Left ventricle myocardium inferior (tissue), 1 donor: ENCODE data around the gene GFI1. TPM values are rescaled to one million over a fixed set of nuclear protein-coding genes. Genes with fewer than 3 reads are reported as not detected.

ENCODE experiments used
- DNase-seq: peaks from one replicate; pipeline ENCODE4 v3.0.0-alpha.2; 2020
- H3K27ac ChIP-seq: fragments of 200-600 bp; replicated peaks from 2 replicates; pipeline ENCODE4 v1.8.0; 2021
- H3K27me3 ChIP-seq: fragments of 200-600 bp; 2 replicates; pipeline ENCODE4 v1.8.0; 2021; ENCODE audit warnings: low read depth
- H3K36me3 ChIP-seq: fragments of 200-600 bp; 2 replicates; pipeline ENCODE4 v1.8.0; 2021
- H3K4me1 ChIP-seq: fragments of 200-600 bp; 2 replicates; pipeline ENCODE4 v1.8.0; 2021
- H3K4me3 ChIP-seq: fragments of 200-600 bp; 2 replicates; pipeline ENCODE4 v1.8.0; 2021; ENCODE audit warnings: mild to moderate bottlenecking, moderate library complexity
- H3K9me3 ChIP-seq: fragments of 200-600 bp; replicated peaks from 2 replicates; pipeline ENCODE4 v1.8.0; 2021
- CTCF ChIP-seq: fragments of 200-600 bp; IDR thresholded peaks from 2 replicates; pipeline ENCODE4 v1.8.0; 2021; ENCODE audit warnings: antibody characterized with exemption, mild to moderate bottlenecking, borderline replicate concordance
- intact Hi-C: fragments of 100-400 bp; cut with micrococcal nuclease; formaldehyde crosslinking; loops from one replicate; pipeline ENCODE4 v1.11.0; 2022
- total RNA-seq: library from RNA; stranded (reverse); fragmentation: NEBNext Ultra II Directional; extraction: Animal tissue kit (Norgen Biotek cat#: 25700); gene quantifications from one replicate; pipeline ENCODE4 v1.2.1, GENCODE V29; 2021
- donor health status: DM: no; HTN: yes; CAD: no; lungs with severe emphysema.

GFI1 gene
- total RNA-seq, 1 donor from 2014 or later, result 0.25 TPM

GRCh38 chr1:92430030-92430429, 56.7 kb downstream of the GFI1 start:
- no peaks in the 10 kb centered on the region for H3K36me3 ChIP-seq
- DNase-seq, result no peak
- no peaks in the 10 kb centered on the region for H3K4me1 ChIP-seq
- H3K27ac ChIP-seq, result no peak overlapping the region
- intact Hi-C loops, result no loop called here
- TF ChIP-seq CTCF, result no peak
- H3K27me3 ChIP-seq, result no peaks in the 10 kb centered on the region
- H3K9me3 ChIP-seq, result peaks cover 10% of the 10 kb centered on the region
- no peak overlapping the region for H3K4me3 ChIP-seq

- no peak overlapping the region for H3K27ac ChIP-seq
- H3K9me3 ChIP-seq, result no peaks in the 10 kb centered on the region
- no peak for TF ChIP-seq CTCF
- no peak overlapping the region for H3K4me3 ChIP-seq
- no peaks in the 10 kb centered on the region for H3K4me1 ChIP-seq
- intact Hi-C loops, result no loop called here
- no peaks in the 10 kb centered on the region for H3K27me3 ChIP-seq
- no peak for DNase-seq
- H3K36me3 ChIP-seq, result no peaks in the 10 kb centered on the region
These were observed 61.1 kb downstream of the GFI1 start for GRCh38 chr1:92425617-92426016.

Other genes starting within 250 kb of the GFI1 start
- 6.2 TPM for gene GLMN, start 187.9 kb downstream of the GFI1 start, total RNA-seq
- gene RPAP2, start 187.9 kb downstream of the GFI1 start, total RNA-seq, result 25.3 TPM